ENCODE results near the gene MBLAC2.

MBLAC2 gene

GRCh38 chr5:90483206-90483605, 8.6 kb upstream of the MBLAC2 start:
- no peak overlapping the region for H3K4me3 Mint-ChIP-seq
- no peak for TF ChIP-seq CTCF (IDR thresholded peaks at IDR 0.05)
- H3K27ac Mint-ChIP-seq, result no peak overlapping the region
- DNase-seq, result no peak
- H3K27me3 Mint-ChIP-seq (ENCODE audit: low read depth, poor library complexity), result no peaks in the 10 kb centered on the region
- H3K4me1 Mint-ChIP-seq, result no peaks in the 10 kb centered on the region
- H3K9me3 Mint-ChIP-seq, result no peaks in the 10 kb centered on the region
- H3K36me3 Mint-ChIP-seq (ENCODE audit: low read depth), result peaks cover 9% of the 10 kb centered on the region

GRCh38 chr5:90480699-90481098, 6.1 kb upstream of the MBLAC2 start:
- H3K27ac Mint-ChIP-seq, result no peak overlapping the region
- no peak overlapping the region for H3K4me3 Mint-ChIP-seq
- no peak for DNase-seq
- H3K9me3 Mint-ChIP-seq, result no peaks in the 10 kb centered on the region
- TF ChIP-seq CTCF (IDR thresholded peaks at IDR 0.05), result no peak
- H3K36me3 Mint-ChIP-seq (ENCODE audit: low read depth), result peaks cover 4% of the 10 kb centered on the region
- H3K4me1 Mint-ChIP-seq, result peaks cover 10% of the 10 kb centered on the region
- H3K27me3 Mint-ChIP-seq (ENCODE audit: low read depth, poor library complexity), result peaks cover under 1% of the 10 kb centered on the region

GRCh38 chr5:90479611-90480385, 5.2 kb upstream of the MBLAC2 start:
- Mint-ChIP-seq H3K4me1 (peaks cover 19% of the 10 kb centered on the region), H3K27ac (peak overlapping the region; percentile 65)
- no peak for DNase-seq

GRCh38 chr5:90477621-90478215, 3.1 kb upstream of the MBLAC2 start:
- Mint-ChIP-seq H3K4me1 (peaks cover 29% of the 10 kb centered on the region), H3K9me3 (no peaks in the 10 kb centered on the region), H3K27me3 (ENCODE audit: low read depth, poor library complexity) (peaks cover 4% of the 10 kb centered on the region), H3K27ac (no peak overlapping the region), H3K4me3 (no peak overlapping the region), H3K36me3 (ENCODE audit: low read depth) (no peaks in the 10 kb centered on the region)
- DNase-seq, result no peak
- no peak for TF ChIP-seq CTCF (IDR thresholded peaks at IDR 0.05)

More at GRCh38 chr5:90479611-90480385, 5.2 kb upstream of the MBLAC2 start:
- peaks cover 4% of the 10 kb centered on the region for H3K36me3 Mint-ChIP-seq (ENCODE audit: low read depth)
- H3K4me3 Mint-ChIP-seq, result no peak overlapping the region
- H3K9me3 Mint-ChIP-seq, result no peaks in the 10 kb centered on the region
- TF ChIP-seq CTCF (IDR thresholded peaks at IDR 0.05), result no peak
- H3K27me3 Mint-ChIP-seq (ENCODE audit: low read depth, poor library complexity), result peaks cover 4% of the 10 kb centered on the region

GRCh38 chr5:90477073-90477472, 2.5 kb upstream of the MBLAC2 start:
- H3K27ac Mint-ChIP-seq, result no peak overlapping the region
- no peak overlapping the region for H3K4me3 Mint-ChIP-seq
- no peak for TF ChIP-seq CTCF (IDR thresholded peaks at IDR 0.05)
- H3K4me1 Mint-ChIP-seq, result peaks cover 33% of the 10 kb centered on the region
- H3K27me3 Mint-ChIP-seq (ENCODE audit: low read depth, poor library complexity), result peaks cover 4% of the 10 kb centered on the region
- no peaks in the 10 kb centered on the region for H3K36me3 Mint-ChIP-seq (ENCODE audit: low read depth)
- no peaks in the 10 kb centered on the region for H3K9me3 Mint-ChIP-seq
- DNase-seq, result peak; percentile 8
